Tibial artery (tissue), 4 donors: Measurements from ENCODE around the gene PCSK2.

Experiments
- DNase-seq, 2 donors: peaks; one replicate each; pipeline ENCODE4 v3.0.0-alpha.2; 2019
- H3K27ac ChIP-seq, 2 donors: fragments of 200-600 bp; sonication (generic) in 1 of 2; 1 replicate in 1 of 2; 2 replicates in 1 of 2; pipeline ENCODE4 v1.5.1; 2018 to 2019; ENCODE audit warnings: mild to moderate bottlenecking in 1 of 2
- H3K27me3 ChIP-seq, 2 donors: fragments of 200-600 bp; sonication (generic) in 1 of 2; one replicate each; pipeline versions ENCODE4 v1.5.1 to v1.6.0; 2016 to 2019
- H3K36me3 ChIP-seq, 3 donors: fragments of 200-600 bp; sonication (generic) in 2 of 3; one replicate each; pipeline ENCODE4 v1.5.1; 2016 to 2019; ENCODE audit warnings: mild to moderate bottlenecking in 2 of 3
- H3K4me1 ChIP-seq, 4 donors: fragments of 200-600 bp; sonication (generic) in 2 of 4; 1 replicate in 3 of 4; 2 replicates in 1 of 4; pipeline ENCODE4 v1.5.1; 2016 to 2019
- H3K4me3 ChIP-seq, 2 donors: fragments of 200-600 bp; sonication (generic) in 1 of 2; 1 replicate in 1 of 2; 2 replicates in 1 of 2; pipeline ENCODE4 v1.5.1; 2018 to 2019; ENCODE audit warnings: mild to moderate bottlenecking in 2 of 2
- H3K9me3 ChIP-seq, 3 donors: fragments of 200-600 bp; sonication (generic) in 1 of 3; one replicate each; pipeline ENCODE4 v1.5.1; 2016 to 2019
- intact Hi-C: fragments of 100-400 bp; cut with DNase I; formaldehyde crosslinking; loops from one replicate; pipeline ENCODE4 v1.15.0; 2023; ENCODE audit warnings: low total_unique reads
- TF ChIP-seq, protein P1 (sequence below), 2 experiments: fragments of 200-600 bp in 1 of 2; fragments of 450-650 bp in 1 of 2; IDR thresholded peaks; one replicate each; pipeline ENCODE4 v1.5.1; 2017 to 2019; ENCODE audit warnings: antibody characterized with exemption in 2 of 2, mild to moderate bottlenecking in 1 of 2, moderate library complexity in 1 of 2

PCSK2 gene

DNA sequence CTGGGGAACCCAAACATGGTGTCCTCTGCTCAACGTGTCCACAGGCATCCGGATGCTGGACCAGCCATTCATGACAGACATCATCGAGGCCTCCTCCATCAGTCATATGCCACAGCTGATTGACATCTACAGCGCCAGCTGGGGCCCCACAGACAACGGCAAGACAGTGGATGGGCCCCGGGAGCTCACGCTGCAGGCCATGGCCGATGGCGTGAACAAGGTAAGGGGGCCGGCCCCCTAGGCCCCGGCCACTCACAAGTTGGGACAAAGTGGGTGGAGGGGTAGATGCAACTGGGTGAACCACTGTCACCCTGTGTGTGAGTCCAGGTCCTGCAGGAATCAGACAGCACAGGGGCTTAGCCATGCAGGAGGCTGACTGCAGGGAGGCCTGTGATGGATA, 209.8 kb downstream of the PCSK2 start:
- TF ChIP-seq, protein P1, sequence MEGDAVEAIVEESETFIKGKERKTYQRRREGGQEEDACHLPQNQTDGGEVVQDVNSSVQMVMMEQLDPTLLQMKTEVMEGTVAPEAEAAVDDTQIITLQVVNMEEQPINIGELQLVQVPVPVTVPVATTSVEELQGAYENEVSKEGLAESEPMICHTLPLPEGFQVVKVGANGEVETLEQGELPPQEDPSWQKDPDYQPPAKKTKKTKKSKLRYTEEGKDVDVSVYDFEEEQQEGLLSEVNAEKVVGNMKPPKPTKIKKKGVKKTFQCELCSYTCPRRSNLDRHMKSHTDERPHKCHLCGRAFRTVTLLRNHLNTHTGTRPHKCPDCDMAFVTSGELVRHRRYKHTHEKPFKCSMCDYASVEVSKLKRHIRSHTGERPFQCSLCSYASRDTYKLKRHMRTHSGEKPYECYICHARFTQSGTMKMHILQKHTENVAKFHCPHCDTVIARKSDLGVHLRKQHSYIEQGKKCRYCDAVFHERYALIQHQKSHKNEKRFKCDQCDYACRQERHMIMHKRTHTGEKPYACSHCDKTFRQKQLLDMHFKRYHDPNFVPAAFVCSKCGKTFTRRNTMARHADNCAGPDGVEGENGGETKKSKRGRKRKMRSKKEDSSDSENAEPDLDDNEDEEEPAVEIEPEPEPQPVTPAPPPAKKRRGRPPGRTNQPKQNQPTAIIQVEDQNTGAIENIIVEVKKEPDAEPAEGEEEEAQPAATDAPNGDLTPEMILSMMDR (IDR thresholded peaks at IDR 0.05) = no peak
- Histone ChIP-seq H3K9me3 (no peaks in the 10 kb centered on the region), H3K4me3 (no peak overlapping the region), H3K36me3 (no peaks in the 10 kb centered on the region), H3K27me3 (peaks cover 0 to 21% of the 10 kb centered on the region in 2 donors), H3K4me1 (peaks cover 0 to 6% (median 2%) of the 10 kb centered on the region in 4 donors), H3K27ac (no peak overlapping the region)
- no peak for DNase-seq
- intact Hi-C loops = no loop called here

DNA sequence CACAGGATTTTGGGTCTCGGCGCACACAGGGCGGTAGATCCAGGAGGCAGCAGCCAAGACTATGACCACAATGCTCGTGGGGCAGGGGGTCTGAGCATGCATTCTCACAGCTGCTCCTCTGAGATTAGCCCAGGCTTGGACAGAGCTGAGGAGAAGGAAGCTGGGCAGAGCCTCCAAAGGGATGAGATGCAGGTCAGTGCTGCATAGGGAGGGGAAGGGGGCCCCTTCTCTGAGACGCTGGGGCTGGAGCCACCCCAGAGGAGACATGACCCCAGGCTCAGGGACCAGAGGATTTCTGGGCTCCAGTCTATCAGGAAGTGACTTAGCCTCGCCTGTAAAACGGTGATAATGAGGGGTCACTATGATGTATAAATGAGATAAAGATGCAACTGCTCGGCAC, 210.4 kb downstream of the PCSK2 start:
- Histone ChIP-seq H3K9me3 (peaks cover 0 to 4% (median 0%) of the 10 kb centered on the region in 3 donors), H3K36me3 (no peaks in the 10 kb centered on the region), H3K4me3 (no peak overlapping the region), H3K27me3 (peaks cover 0 to 22% of the 10 kb centered on the region in 2 donors), H3K27ac (no peak overlapping the region), H3K4me1 (peaks cover 0 to under 1% (median 0%) of the 10 kb centered on the region in 4 donors)
- TF ChIP-seq, protein P1 (IDR thresholded peaks at IDR 0.05) = no peak
- intact Hi-C loops = no loop called here
- no peak for DNase-seq

DNA sequence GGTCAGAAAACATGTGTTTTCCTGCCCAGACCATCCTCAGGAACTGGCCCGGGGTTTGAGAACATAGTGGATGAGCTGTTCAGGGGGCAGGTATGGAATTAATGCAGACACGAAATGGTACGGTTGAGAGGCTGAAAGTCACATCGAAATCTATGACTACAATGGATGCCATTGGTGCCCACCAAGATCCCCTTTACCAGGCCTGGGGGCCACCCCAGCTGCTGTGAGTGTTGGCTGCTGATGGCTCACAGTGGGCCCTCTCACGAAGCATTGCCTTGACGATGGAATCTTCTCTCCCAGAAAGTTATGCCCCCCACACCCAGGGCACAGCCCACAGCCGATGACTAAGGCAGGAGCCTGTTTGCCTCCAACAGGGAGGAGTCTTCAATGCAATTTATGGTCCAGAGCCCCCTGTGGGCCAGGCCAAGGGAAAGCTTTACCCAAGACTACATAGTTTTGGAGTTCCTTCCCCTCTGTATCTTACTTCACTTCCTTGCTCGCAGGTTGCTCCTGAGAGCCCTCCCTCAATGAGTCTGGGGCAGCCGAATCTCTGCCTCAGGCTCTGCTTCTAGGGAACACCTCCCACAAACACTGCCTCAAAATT, 211.7 kb downstream of the PCSK2 start:
- DNase-seq = no peak
- Histone ChIP-seq H3K36me3 (no peaks in the 10 kb centered on the region), H3K27me3 (peaks cover 0 to 31% of the 10 kb centered on the region in 2 donors), H3K4me3 (no peak overlapping the region), H3K9me3 (peaks cover 0 to 6% (median 0%) of the 10 kb centered on the region in 3 donors), H3K27ac (no peak overlapping the region), H3K4me1 (no peaks in the 10 kb centered on the region)
- intact Hi-C loops = no loop called here
- TF ChIP-seq, protein P1 (IDR thresholded peaks at IDR 0.05) = no peak

DNA sequence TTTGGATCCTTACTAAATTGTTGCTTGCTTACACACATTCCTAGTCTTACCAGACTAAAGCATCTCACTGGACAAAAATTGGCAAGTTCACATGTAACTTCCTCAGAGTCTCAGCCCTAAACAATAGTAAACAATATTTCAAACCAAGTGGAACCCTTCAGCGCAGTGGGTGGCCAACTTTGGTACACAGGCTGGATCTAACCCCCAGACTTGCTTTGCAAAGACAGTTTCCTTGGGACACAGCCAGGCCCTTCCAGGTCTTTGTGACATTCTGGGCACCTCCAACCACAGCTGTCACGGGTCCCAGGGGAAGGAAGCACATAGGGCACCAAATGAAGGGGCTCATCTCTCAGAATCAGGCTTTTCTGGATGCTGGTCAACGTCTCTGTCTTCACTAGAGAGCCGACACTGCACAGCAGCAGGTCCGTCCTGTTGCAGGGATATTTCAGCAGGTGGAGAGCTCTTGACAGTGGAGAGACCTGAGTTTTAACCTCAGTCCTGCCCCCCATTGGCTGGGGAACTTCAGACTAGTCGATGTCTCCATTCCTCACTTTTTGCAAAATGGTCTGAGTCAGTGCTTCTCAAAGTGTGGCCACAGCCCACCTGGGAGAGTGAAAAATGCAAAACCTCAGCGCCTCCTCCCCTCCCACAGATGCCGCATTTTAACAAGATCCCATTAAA, 212.9 kb downstream of the PCSK2 start:
- Histone ChIP-seq H3K27ac (no peak overlapping the region), H3K9me3 (peaks cover 0 to 6% (median 0%) of the 10 kb centered on the region in 3 donors), H3K27me3 (peaks cover 0 to 31% of the 10 kb centered on the region in 2 donors), H3K4me1 (no peaks in the 10 kb centered on the region), H3K4me3 (no peak overlapping the region), H3K36me3 (no peaks in the 10 kb centered on the region)
- TF ChIP-seq, protein P1 (IDR thresholded peaks at IDR 0.05) = no peak
- no peak for DNase-seq
- intact Hi-C loops = no loop called here

DNA sequence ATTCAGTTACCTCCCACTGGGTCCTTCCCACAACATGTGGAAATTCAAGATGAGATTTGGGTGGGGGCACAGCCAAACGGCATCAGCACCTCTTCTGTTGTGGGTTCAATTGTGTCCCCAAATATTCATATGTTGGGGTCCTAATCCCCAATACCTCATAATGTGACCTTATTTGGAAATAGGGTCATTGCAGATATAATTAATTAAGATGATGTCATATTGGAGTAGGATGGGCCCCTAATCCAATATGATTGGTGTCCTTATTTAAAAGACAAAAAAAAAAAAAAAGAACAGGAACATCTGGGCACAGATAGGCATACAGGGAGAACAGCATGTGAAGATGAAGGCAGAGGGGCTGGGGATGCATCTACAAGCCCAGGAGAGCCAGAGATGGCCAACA, 214.9 kb downstream of the PCSK2 start:
- H3K36me3 ChIP-seq = no peaks in the 10 kb centered on the region
- intact Hi-C loops = no loop called here
- H3K4me3 ChIP-seq = no peak overlapping the region
- TF ChIP-seq, protein P1 (IDR thresholded peaks at IDR 0.05) = no peak
- peaks cover 0 to 6% (median 0%) of the 10 kb centered on the region in 3 donors for H3K9me3 ChIP-seq
- H3K4me1 ChIP-seq = no peaks in the 10 kb centered on the region
- H3K27me3 ChIP-seq = peaks cover 0 to 28% of the 10 kb centered on the region in 2 donors
- H3K27ac ChIP-seq = no peak overlapping the region
- DNase-seq = no peak
